IMR-90 (cell line): ENCODE measurements around the gene KCTD19.

ENCODE experiments used
- BHLHE40 ChIP-seq: fragments of 150-350 bp; IDR thresholded peaks from 2 replicates; pipeline ENCODE4 v1.6.1; 2016; ENCODE audit warnings: mild to moderate bottlenecking, low read depth, low read length
- CEBPB ChIP-seq: IDR thresholded peaks from 2 replicates; pipeline ENCODE4 v1.6.1; 2012; ENCODE audit warnings: low read depth, low read length, improper control_type of control experiment
- CHD1 ChIP-seq: IDR thresholded peaks from 2 replicates; pipeline ENCODE4 v1.6.1; 2012; ENCODE audit warnings: low read depth, low read length, improper control_type of control experiment
- CTCF ChIP-seq: conservative IDR thresholded peaks from 2 replicates; pipeline ENCODE4 v1.5.1; 2012; ENCODE audit warnings: mild to moderate bottlenecking, low read depth, low read length, improper control_type of control experiment
- FOS ChIP-seq: fragments of 150-350 bp; IDR thresholded peaks from 2 replicates; pipeline ENCODE4 v1.6.1; 2016; ENCODE audit warnings: low read depth, low read length
- MAFK ChIP-seq: IDR thresholded peaks from 2 replicates; pipeline ENCODE4 v1.6.1; 2012; ENCODE audit warnings: low read depth, low read length, improper control_type of control experiment
- MAZ ChIP-seq: IDR thresholded peaks from 2 replicates; pipeline ENCODE4 v1.6.1; 2012; ENCODE audit warnings: low read depth, mild to moderate bottlenecking, low read length, improper control_type of control experiment, moderate library complexity, borderline replicate concordance
- MXI1 ChIP-seq: IDR thresholded peaks from 2 replicates; pipeline ENCODE4 v1.6.1; 2012; ENCODE audit warnings: low read depth, mild to moderate bottlenecking, low read length, moderate library complexity, borderline replicate concordance
- POLR2A ChIP-seq: IDR thresholded peaks from 2 replicates; pipeline ENCODE4 v1.6.1; 2012; ENCODE audit warnings: mild to moderate bottlenecking, low read depth, low read length
- RAD21 ChIP-seq: IDR thresholded peaks from 2 replicates; pipeline ENCODE4 v1.6.1; 2012; ENCODE audit warnings: low read length, improper control_type of control experiment
- RCOR1 ChIP-seq: IDR thresholded peaks from 2 replicates; pipeline ENCODE4 v1.6.1; 2012; ENCODE audit warnings: mild to moderate bottlenecking, low read length, improper control_type of control experiment; ENCODE audit not compliant: insufficient replicate concordance
- RFX5 ChIP-seq: IDR thresholded peaks from 2 replicates; pipeline ENCODE4 v1.8.0; 2012; ENCODE audit warnings: low read depth, mild to moderate bottlenecking, low read length, moderate library complexity
- SMC3 ChIP-seq: fragments of 150-350 bp; IDR thresholded peaks from 2 replicates; pipeline ENCODE4 v1.6.1; 2016; ENCODE audit warnings: low read depth, mild to moderate bottlenecking, antibody characterized with exemption, low read length, moderate library complexity

DNA sequence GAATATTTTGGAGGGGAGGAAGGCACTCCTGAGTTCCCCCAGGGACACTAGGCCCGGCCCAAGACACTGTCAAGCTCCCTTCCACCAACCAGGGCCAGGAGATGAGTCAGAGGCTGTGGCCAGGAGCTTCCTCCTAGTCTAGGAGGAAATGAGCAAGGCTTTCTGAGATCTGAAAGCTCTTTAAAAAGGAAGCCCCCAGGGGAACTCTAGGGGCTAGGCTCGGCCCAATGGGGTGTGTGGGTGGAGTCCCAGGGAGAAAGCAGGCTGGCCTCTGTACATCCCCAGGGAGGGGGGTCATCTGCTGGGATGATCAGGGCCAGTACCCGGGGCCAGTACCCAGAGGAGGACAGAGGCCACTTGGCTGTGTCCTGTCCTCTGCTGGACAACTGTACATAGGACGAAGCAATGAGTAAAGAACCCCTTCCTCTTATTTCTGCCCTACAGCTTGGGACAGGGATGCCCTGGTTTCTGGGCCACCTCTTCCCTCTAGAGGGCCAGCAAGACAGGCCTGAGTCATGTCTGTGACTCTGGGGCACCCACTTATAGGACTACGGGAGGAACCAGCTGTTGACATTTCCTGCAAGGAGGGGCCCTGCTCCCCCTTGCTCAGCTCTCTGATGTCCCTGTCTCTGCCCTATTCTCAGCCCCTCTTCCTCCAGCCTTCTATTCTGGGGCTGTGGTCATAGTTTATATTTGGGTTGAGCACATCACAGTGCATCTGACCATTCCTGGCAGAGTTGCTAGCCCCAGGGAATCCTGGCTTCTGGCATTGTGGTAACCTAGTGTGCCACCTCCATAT lies 82.0 kb downstream of the KCTD19 start:
- TF ChIP-seq CTCF (no peak), RFX5 (no peak), POLR2A (peak; percentile 60; the same call in 1 of the 2 replicates), MXI1 (no peak), RCOR1 (no peak), MAZ (peak; percentile 68), FOS (peak; percentile 69), CHD1 (no peak), MAFK (no peak), CEBPB (no peak), RAD21 (0 out of 2 replicates have a peak, but pooled peaks have one; percentile 3), BHLHE40 (no peak), SMC3 (no peak)
